GM19239 (cell line): Measurements from ENCODE around the gene ARMC9.
"Not testable (repeated sequence)": the region's sequence is repeated elsewhere in the genome, so short reads cannot be mapped to it uniquely, and the experiment has no call there.

Source experiments
- DNase-seq: peaks from one replicate; pipeline ENCODE4 v3.0.0; 2011; ENCODE audit warnings: low spot score; ENCODE audit not compliant: insufficient read length
- FAIRE-seq: peaks from 2 replicates; lab custom pipeline; 2011; peaks lifted over from hg19 to GRCh38; lab: Jason Lieb, UNC

Gene ARMC9

GRCh38 chr2:231371430-231372054, 173.1 kb downstream of the ARMC9 start:
- FAIRE-seq, result no peak

GRCh38 chr2:231372326-231372725, 173.9 kb downstream of the ARMC9 start:
- no peak for DNase-seq
- no peak for FAIRE-seq

More at GRCh38 chr2:231371430-231372054, 173.1 kb downstream of the ARMC9 start:
- no peak for DNase-seq

GRCh38 chr2:231373184-231373583, 174.8 kb downstream of the ARMC9 start:
- DNase-seq (no peak), FAIRE-seq (no peak)

GRCh38 chr2:231373786-231374349, 175.4 kb downstream of the ARMC9 start:
- no peak for FAIRE-seq

GRCh38 chr2:231374771-231375170, 176.3 kb downstream of the ARMC9 start:
- no peak for FAIRE-seq
- DNase-seq, result no peak

More at GRCh38 chr2:231373786-231374349, 175.4 kb downstream of the ARMC9 start:
- no peak for DNase-seq

GRCh38 chr2:231375994-231376615, 177.7 kb downstream of the ARMC9 start:
- not testable (repeated sequence) for FAIRE-seq, DNase-seq

GRCh38 chr2:231376857-231377256, 178.4 kb downstream of the ARMC9 start:
- DNase-seq (no peak), FAIRE-seq (no peak)

- DNase-seq, result no peak
- FAIRE-seq, result no peak
These were observed 179.7 kb downstream of the ARMC9 start for GRCh38 chr2:231378026-231378722.

GRCh38 chr2:231379266-231380215, 181.1 kb downstream of the ARMC9 start:
- FAIRE-seq, result no peak

GRCh38 chr2:231380307-231380706, 181.9 kb downstream of the ARMC9 start:
- DNase-seq (no peak), FAIRE-seq (no peak)

More at GRCh38 chr2:231379266-231380215, 181.1 kb downstream of the ARMC9 start:
- no peak for DNase-seq

- FAIRE-seq, result no peak
- DNase-seq, result no peak
These were observed 182.8 kb downstream of the ARMC9 start for GRCh38 chr2:231380991-231381847.

- FAIRE-seq (no peak), DNase-seq (no peak)
These were observed 183.7 kb downstream of the ARMC9 start for GRCh38 chr2:231382116-231382515.

- DNase-seq (no peak), FAIRE-seq (no peak)
These were observed 185.1 kb downstream of the ARMC9 start for GRCh38 chr2:231383416-231384108.

- DNase-seq (no peak), FAIRE-seq (no peak)
These were observed 185.6 kb downstream of the ARMC9 start for GRCh38 chr2:231384109-231384435.

- FAIRE-seq (no peak), DNase-seq (no peak)
These were observed 186.5 kb downstream of the ARMC9 start for GRCh38 chr2:231384970-231385369.

GRCh38 chr2:231385429-231385828, 187.0 kb downstream of the ARMC9 start:
- DNase-seq, result no peak
- FAIRE-seq, result no peak

GRCh38 chr2:231386446-231386845, 188.0 kb downstream of the ARMC9 start:
- FAIRE-seq (no peak), DNase-seq (no peak)

GRCh38 chr2:231387904-231388724, 189.7 kb downstream of the ARMC9 start:
- FAIRE-seq (no peak), DNase-seq (no peak)
